Measurements from ENCODE around the gene TRIM67. TPM values are rescaled to one million over a fixed set of nuclear protein-coding genes. Genes with fewer than 3 reads are reported as not detected.

Gene TRIM67
- total RNA-seq (not detected), total RNA-seq (0 to 0.25 (median 0) reads per million in 29 experiments)
- not detected for total RNA-seq (2013)

DNA sequence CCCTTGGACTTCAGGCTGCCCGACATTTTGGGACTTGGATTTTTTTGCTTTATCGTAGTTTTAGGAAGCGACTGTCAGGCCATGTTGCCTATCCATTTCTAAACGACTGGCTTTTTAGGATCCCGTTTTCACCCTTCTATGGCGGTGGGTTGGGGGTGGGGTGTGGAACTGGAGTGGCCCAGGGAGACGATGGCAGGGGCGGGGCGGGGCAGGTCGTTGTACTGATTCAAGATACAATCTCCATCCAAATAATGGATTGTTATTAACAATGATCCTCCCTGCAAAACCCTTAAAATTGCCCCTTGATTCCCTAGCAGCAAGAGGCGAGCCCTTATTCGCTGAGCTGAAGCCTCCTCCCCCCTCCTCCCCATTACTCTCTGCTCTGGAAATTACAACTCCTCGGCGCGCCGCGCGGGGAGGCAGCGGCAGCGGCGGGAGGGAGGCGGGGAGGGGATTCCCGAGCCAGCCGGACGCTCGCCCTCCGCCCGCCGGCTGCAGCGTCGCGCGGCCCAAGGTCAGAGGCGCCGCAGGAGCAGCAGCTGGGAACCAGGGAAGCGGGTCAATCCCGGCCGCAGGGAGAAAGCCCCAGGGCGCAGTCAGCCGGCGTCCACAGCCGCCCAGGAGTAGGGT is at the start of gene TRIM67:
Gene TRIM67 (plus strand): TSS at position 392 of the 630 bp plus-strand sequence. CDS start 912 bp downstream, outside the sequence.
- Mint-ChIP-seq H3K9me3 (no peaks in the 10 kb centered on the region), H3K4me3 (peak within 1 kb of the TSS in 1 of 3 donors; percentile 43), H3K27ac (no peak within 1 kb of the TSS), H3K27me3 (peaks cover 50 to 68% of the 10 kb centered on the region in 2 donors), H3K36me3 (no peaks in the 10 kb centered on the region), H3K4me1 (peaks cover 5 to 16% (median 9%) of the 10 kb centered on the region in 3 donors)
- peaks cover 0 to 13% of the 10 kb centered on the region in 2 experiments for H3K4me1 ChIP-seq (ENCODE audit: control insufficient read depth in 1 of 2, extremely low read depth in 1 of 2, insufficient read depth in 2 of 2, low read length in 2 of 2)
- ChIA-PET POLR2A (no interaction called here), CTCF (no interaction called here)
- H3K4me3 ChIP-seq (ENCODE audit: control insufficient read depth in 1 of 2, extremely low read depth in 1 of 2, low read length in 1 of 2) = no peak within 1 kb of the TSS
- H3K36me3 ChIP-seq (ENCODE audit: control insufficient read depth in 2 of 2, extremely low read depth in 1 of 2, insufficient read depth in 1 of 2, low read length in 1 of 2) = no peaks in the 10 kb centered on the region
- H3K27ac ChIP-seq (ENCODE audit: low read length) = no peak within 1 kb of the TSS
- WGBS (ENCODE audit: insufficient coverage) = 3% methylated on average over 31 of the region's 42 CpGs
- ATAC-seq (replicated peaks in 1 of 4) (no peak), DNase-seq (no peak)
- H3K9me3 ChIP-seq = no peaks in the 10 kb centered on the region
- peaks cover 14 to 52% of the 10 kb centered on the region in 2 experiments for H3K27me3 ChIP-seq (replicated peaks in 1 of 2; ENCODE audit: control insufficient read depth in 2 of 2, extremely low read depth in 1 of 2, insufficient read depth in 2 of 2, low read length in 1 of 2)

DNA sequence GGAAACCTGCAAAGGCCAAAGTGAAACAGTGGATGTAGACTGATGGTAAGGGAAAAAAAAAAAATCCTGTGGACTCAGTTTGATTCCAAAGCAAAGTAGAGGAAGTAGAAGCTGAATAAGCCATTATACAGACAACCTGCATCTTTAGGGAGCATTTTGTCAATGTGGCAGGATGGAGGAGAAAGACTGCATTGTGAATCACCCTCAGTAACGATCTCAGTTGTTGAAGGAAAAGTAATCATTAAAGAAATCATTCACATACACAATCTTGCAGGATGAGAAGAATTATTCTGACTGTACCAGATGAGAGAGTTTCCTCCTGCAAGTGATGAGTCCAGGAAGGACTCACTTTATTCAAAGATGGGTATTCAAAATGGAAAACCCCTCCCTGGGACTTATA is 45.1 kb upstream of the TRIM67 start:
- WGBS (ENCODE audit: insufficient coverage) = no CpG with 5 or more reads among the region's 1 CpG
- Histone ChIP-seq H3K36me3 (ENCODE audit: control insufficient read depth in 2 of 2, extremely low read depth in 1 of 2, insufficient read depth in 1 of 2, low read length in 1 of 2) (no peaks in the 10 kb centered on the region), H3K9me3 (no peaks in the 10 kb centered on the region), H3K4me3 (ENCODE audit: control insufficient read depth in 1 of 2, extremely low read depth in 1 of 2, low read length in 1 of 2) (no peak overlapping the region), H3K27me3 (replicated peaks in 1 of 2; ENCODE audit: control insufficient read depth in 2 of 2, extremely low read depth in 1 of 2, insufficient read depth in 2 of 2, low read length in 1 of 2) (peaks cover 0 to 12% of the 10 kb centered on the region in 2 experiments), H3K4me1 (ENCODE audit: control insufficient read depth in 1 of 2, extremely low read depth in 1 of 2, insufficient read depth in 2 of 2, low read length in 2 of 2) (no peaks in the 10 kb centered on the region), H3K27ac (ENCODE audit: low read length) (no peak overlapping the region)
- H3K36me3 Mint-ChIP-seq = no peaks in the 10 kb centered on the region
- ChIA-PET CTCF (no interaction called here), POLR2A (no interaction called here)
- ATAC-seq (replicated peaks in 1 of 4) (no peak), DNase-seq (no peak)
- H3K27ac Mint-ChIP-seq = no peak overlapping the region
- H3K9me3 Mint-ChIP-seq = peaks cover 5 to 13% (median 12%) of the 10 kb centered on the region in 3 donors
- H3K4me1 Mint-ChIP-seq = no peaks in the 10 kb centered on the region
- H3K4me3 Mint-ChIP-seq = no peak overlapping the region
- peaks cover 17 to 25% of the 10 kb centered on the region in 2 donors for H3K27me3 Mint-ChIP-seq

DNA sequence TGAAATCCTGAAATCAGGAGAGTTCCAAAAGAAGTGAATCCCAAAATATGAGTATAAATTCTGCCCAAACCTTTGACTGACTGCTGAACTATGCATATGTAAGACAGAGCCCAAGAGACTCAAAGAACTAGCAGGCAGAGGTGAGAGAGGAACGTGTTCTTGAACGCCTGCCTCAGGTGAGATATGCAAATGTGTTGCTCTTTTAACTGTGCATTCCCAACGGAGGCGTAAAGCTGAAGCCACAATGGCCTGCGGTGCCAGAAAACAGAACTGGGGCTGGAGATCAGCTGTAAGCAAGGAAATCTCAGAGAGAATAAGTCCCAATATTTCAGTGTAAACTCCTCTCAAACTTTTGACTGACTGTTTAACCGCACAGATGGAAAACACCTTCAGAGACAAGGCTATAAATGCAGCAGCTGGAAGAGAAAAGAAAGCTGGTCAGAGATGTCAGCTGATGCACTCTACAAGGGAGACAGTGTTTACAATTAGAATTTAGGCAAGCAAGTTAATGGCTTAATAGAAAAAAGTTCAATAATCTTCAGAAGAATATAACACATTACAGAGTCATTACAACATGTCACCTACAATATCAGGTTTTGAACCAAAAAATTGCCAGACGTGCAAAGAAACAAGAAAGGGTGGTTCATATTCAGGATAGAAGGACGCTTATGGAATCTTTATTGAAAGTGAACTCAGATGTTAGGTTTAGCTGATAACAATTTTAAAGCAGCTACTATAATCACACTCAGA is 43.0 kb upstream of the TRIM67 start:
- Histone ChIP-seq H3K27ac (ENCODE audit: low read length) (no peak overlapping the region), H3K4me1 (ENCODE audit: control insufficient read depth in 1 of 2, extremely low read depth in 1 of 2, insufficient read depth in 2 of 2, low read length in 2 of 2) (no peaks in the 10 kb centered on the region), H3K9me3 (no peaks in the 10 kb centered on the region), H3K4me3 (ENCODE audit: control insufficient read depth in 1 of 2, extremely low read depth in 1 of 2, low read length in 1 of 2) (no peak overlapping the region), H3K27me3 (replicated peaks in 1 of 2; ENCODE audit: control insufficient read depth in 2 of 2, extremely low read depth in 1 of 2, insufficient read depth in 2 of 2, low read length in 1 of 2) (peaks cover 0 to 11% of the 10 kb centered on the region in 2 experiments), H3K36me3 (ENCODE audit: control insufficient read depth in 2 of 2, extremely low read depth in 1 of 2, insufficient read depth in 1 of 2, low read length in 1 of 2) (no peaks in the 10 kb centered on the region)
- Mint-ChIP-seq H3K27me3 (peaks cover 11 to 21% of the 10 kb centered on the region in 2 donors), H3K4me1 (no peaks in the 10 kb centered on the region), H3K4me3 (no peak overlapping the region), H3K9me3 (peaks cover 3 to 8% (median 7%) of the 10 kb centered on the region in 3 donors), H3K36me3 (no peaks in the 10 kb centered on the region), H3K27ac (no peak overlapping the region)
- DNase-seq = no peak
- POLR2A ChIA-PET = no interaction called here
- no peak for ATAC-seq (replicated peaks in 1 of 4)
- CTCF ChIA-PET = interaction anchor here in 1 of 2 donors (0.6 kb wide), 1 partner anchor 23 kb away, joined by 3 read pairs; no protein-coding TSS in a partner anchor
- WGBS (ENCODE audit: insufficient coverage) = 57% methylated on average over 4 of the region's 8 CpGs

DNA sequence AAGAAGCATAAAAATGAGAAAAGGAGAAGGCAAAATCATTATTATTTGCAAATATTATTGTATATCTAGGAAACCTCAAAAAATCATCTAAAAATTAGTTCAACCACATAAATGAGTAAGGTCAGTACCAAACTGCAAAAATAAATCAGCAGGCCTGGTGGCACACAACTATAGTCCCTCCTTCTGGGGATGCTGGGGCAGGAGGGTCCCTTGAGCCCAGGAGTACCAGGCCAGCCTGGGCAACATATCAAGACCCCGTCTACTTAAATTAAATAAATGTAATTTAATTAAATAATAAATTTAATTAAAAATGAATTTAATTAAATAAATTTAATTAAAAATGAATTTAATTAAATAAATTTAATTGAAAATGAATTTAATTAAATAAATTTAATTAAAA is 40.3 kb upstream of the TRIM67 start:
- Histone ChIP-seq H3K9me3 (no peaks in the 10 kb centered on the region), H3K27me3 (replicated peaks in 1 of 2; ENCODE audit: control insufficient read depth in 2 of 2, extremely low read depth in 1 of 2, insufficient read depth in 2 of 2, low read length in 1 of 2) (peaks cover 0 to 6% of the 10 kb centered on the region in 2 experiments), H3K27ac (ENCODE audit: low read length) (no peak overlapping the region), H3K4me1 (ENCODE audit: control insufficient read depth in 1 of 2, extremely low read depth in 1 of 2, insufficient read depth in 2 of 2, low read length in 2 of 2) (no peaks in the 10 kb centered on the region), H3K36me3 (ENCODE audit: control insufficient read depth in 2 of 2, extremely low read depth in 1 of 2, insufficient read depth in 1 of 2, low read length in 1 of 2) (no peaks in the 10 kb centered on the region), H3K4me3 (ENCODE audit: control insufficient read depth in 1 of 2, extremely low read depth in 1 of 2, low read length in 1 of 2) (no peak overlapping the region)
- ATAC-seq (replicated peaks in 1 of 4) = no peak
- no peak for DNase-seq
- no peak overlapping the region for H3K27ac Mint-ChIP-seq
- H3K4me1 Mint-ChIP-seq = no peaks in the 10 kb centered on the region
- WGBS (ENCODE audit: insufficient coverage) = no CpG with 5 or more reads among the region's 1 CpG
- peaks cover 5 to 25% of the 10 kb centered on the region in 2 donors for H3K27me3 Mint-ChIP-seq
- ChIA-PET CTCF (no interaction called here), POLR2A (no interaction called here)
- no peak overlapping the region for H3K4me3 Mint-ChIP-seq
- H3K36me3 Mint-ChIP-seq = no peaks in the 10 kb centered on the region
- peaks cover 3 to 7% (median 7%) of the 10 kb centered on the region in 3 donors for H3K9me3 Mint-ChIP-seq

DNA sequence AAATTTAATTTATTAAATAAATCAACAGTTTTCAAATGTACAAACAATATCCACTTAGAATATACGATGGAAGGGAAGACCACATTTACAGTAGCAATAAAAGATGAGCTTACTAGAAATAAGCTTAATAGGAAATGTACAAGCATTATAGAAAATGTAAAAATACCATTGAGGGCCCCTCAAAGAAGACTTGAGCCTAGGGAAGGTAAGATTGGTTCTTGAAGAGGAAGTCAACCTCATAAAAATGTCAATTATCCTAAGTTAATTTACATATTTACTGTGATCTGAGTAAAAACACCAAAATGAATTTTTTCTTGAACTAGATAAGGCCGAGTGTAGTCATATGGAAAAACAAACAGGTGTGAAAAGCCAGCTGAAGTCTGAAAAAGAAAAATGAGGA is 39.7 kb upstream of the TRIM67 start:
- no peaks in the 10 kb centered on the region for H3K36me3 Mint-ChIP-seq
- no peaks in the 10 kb centered on the region for H3K36me3 ChIP-seq (ENCODE audit: control insufficient read depth in 2 of 2, extremely low read depth in 1 of 2, insufficient read depth in 1 of 2, low read length in 1 of 2)
- ChIA-PET CTCF (no interaction called here), POLR2A (no interaction called here)
- no peak overlapping the region for H3K27ac ChIP-seq (ENCODE audit: low read length)
- no peak overlapping the region for H3K4me3 ChIP-seq (ENCODE audit: control insufficient read depth in 1 of 2, extremely low read depth in 1 of 2, low read length in 1 of 2)
- DNase-seq = no peak
- H3K27me3 Mint-ChIP-seq = peaks cover 3 to 22% of the 10 kb centered on the region in 2 donors
- H3K4me1 Mint-ChIP-seq = no peaks in the 10 kb centered on the region
- ATAC-seq (replicated peaks in 1 of 4) = no peak
- no peaks in the 10 kb centered on the region for H3K4me1 ChIP-seq (ENCODE audit: control insufficient read depth in 1 of 2, extremely low read depth in 1 of 2, insufficient read depth in 2 of 2, low read length in 2 of 2)
- WGBS (ENCODE audit: insufficient coverage) = no CpG with 5 or more reads among the region's 2 CpGs
- no peaks in the 10 kb centered on the region for H3K9me3 ChIP-seq
- peaks cover 0 to 6% of the 10 kb centered on the region in 2 experiments for H3K27me3 ChIP-seq (replicated peaks in 1 of 2; ENCODE audit: control insufficient read depth in 2 of 2, extremely low read depth in 1 of 2, insufficient read depth in 2 of 2, low read length in 1 of 2)
- peaks cover 6 to 7% (median 7%) of the 10 kb centered on the region in 3 donors for H3K9me3 Mint-ChIP-seq
- H3K27ac Mint-ChIP-seq = no peak overlapping the region
- no peak overlapping the region for H3K4me3 Mint-ChIP-seq

DNA sequence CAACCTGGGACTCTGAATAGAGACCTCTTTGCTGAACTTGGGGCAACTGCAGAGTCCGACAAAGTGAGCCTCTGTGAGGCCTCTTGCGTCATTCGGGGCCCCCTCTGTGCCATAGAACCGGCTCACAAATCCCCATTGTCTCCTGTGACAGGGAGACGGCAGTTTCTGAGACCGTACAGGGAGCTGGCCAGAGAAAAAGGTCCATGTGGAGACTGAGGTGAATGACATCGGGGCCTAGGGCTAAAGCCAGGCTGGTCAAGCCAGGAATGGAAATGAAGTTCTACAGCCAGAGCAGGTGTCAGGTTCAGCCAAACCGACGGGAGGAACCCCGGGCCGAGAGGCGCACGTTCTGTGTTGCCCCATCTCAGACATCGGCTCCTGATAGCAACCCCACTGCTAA is 37.1 kb upstream of the TRIM67 start:
- Mint-ChIP-seq H3K27ac (no peak overlapping the region), H3K4me1 (no peaks in the 10 kb centered on the region), H3K4me3 (no peak overlapping the region), H3K36me3 (no peaks in the 10 kb centered on the region), H3K27me3 (peaks cover 1 to 16% of the 10 kb centered on the region in 2 donors), H3K9me3 (peaks cover 0 to 5% (median 0%) of the 10 kb centered on the region in 3 donors)
- ChIA-PET CTCF (no interaction called here), POLR2A (no interaction called here)
- DNase-seq (no peak), ATAC-seq (replicated peaks in 1 of 4) (no peak)
- Histone ChIP-seq H3K27me3 (replicated peaks in 1 of 2; ENCODE audit: control insufficient read depth in 2 of 2, extremely low read depth in 1 of 2, insufficient read depth in 2 of 2, low read length in 1 of 2) (no peaks in the 10 kb centered on the region), H3K9me3 (no peaks in the 10 kb centered on the region), H3K36me3 (ENCODE audit: control insufficient read depth in 2 of 2, extremely low read depth in 1 of 2, insufficient read depth in 1 of 2, low read length in 1 of 2) (no peaks in the 10 kb centered on the region), H3K27ac (ENCODE audit: low read length) (no peak overlapping the region), H3K4me3 (ENCODE audit: control insufficient read depth in 1 of 2, extremely low read depth in 1 of 2, low read length in 1 of 2) (no peak overlapping the region), H3K4me1 (ENCODE audit: control insufficient read depth in 1 of 2, extremely low read depth in 1 of 2, insufficient read depth in 2 of 2, low read length in 2 of 2) (no peaks in the 10 kb centered on the region)
- WGBS (ENCODE audit: insufficient coverage) = 92% methylated on average over 14 of the region's 14 CpGs
